Activated CD4-positive, alpha-beta T cell treated with anti-CD3 and anti-CD28 coated beads, Interleukin-2, Interleukin-4, amounts not matched to agents 100 ng/mL and 50 ng/mL, durations not matched to agents 16 hours and 8 hours (primary cell): ENCODE measurements around the gene SMIM12.

ENCODE experiments used
- DNase-seq: peaks from one replicate; pipeline ENCODE4 v3.0.0-alpha.2; 2020; ENCODE audit warnings: low spot score

The SMIM12 gene

DNA sequence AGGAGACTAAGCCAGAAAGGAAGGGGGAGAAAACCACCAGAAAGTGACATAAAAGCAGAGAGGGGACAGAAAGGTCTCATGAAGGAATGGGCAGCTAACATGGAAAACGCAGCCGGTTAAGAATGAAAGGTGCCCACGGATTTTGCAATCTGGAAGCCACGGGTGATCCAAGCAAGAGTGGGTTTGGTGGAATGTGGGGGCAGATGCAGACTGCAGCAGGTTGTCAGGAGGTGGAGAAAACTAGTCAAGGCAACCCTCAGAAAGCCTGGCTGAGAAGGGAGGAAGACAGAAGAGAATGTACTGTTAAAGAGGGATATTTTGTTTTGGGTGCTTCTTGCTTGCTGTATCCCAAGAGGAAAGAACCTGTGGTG lies 12.6 kb upstream of the SMIM12 start:
- DNase-seq = no peak

DNA sequence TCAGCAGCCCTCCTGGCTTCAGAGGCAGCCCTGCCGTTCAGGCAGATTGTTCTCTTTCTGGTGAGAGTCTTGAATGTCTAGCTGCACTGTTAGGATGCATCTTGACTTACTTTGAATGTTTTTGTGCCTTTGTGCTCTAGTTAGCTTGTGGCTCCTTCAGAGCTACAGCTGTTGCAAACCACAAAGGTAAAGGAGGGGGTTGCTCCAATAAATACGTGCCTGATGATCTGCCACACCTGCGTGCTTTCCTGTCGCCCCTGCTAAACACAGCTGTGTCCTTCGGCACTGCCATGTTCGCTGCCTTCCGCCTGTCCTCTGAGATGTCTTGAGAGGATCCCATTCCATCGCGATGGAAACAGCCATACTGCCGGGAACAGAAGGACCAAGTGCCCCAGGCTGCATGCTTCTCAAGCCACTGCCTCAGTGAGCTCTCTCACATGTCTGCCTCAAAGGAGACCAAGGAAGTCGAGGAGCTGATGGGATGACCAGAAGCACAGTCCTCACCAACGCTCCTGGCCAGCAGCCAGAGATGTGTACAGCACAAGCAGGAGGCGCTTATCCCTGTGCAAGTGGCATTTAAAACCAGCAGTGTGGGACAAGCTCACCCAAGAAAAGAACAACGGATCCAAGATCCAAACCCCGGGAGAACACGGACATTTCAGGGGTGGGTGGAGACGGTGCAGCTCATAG lies 12.0 kb upstream of the SMIM12 start:
- DNase-seq = no peak

DNA sequence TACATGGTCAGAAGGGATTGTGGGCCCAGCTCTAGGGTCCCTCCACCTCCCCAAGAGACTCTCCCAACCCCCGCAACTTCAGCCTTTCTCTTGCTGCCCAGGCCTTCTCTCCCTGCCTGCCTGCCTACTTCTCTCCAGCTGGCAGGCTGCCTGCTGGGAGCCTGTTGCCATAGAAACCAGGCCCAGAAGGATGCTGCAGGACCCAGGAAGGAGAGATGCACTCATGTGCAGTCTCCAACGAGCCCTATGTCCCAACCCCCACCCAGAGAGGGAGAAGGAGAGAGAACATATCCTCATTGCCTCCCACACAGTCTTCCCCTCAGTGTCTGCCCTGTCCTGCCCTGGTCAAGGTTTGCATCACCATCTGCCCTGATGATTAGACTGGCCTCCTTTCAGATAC lies 10.8 kb upstream of the SMIM12 start:
- no peak for DNase-seq

DNA sequence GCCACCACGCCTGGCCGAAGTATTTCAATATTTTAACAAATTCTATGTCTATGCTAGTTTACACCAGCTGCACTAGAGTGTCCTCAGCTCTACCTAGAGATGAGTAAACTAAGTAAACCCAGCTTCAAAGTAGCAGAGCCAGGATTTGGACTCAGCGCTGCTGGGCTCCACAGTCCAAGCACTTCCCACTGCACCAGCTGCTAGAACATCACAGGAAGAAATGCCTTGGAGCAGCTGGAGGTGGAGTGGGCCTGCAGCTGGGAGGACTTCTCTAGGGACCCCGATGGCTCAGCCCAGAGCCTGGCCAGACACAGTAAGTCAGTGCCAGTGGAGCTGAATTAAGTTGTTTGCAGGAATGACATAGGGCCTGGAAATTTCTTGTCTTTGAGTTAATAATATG lies 10.2 kb upstream of the SMIM12 start:
- DNase-seq = no peak

DNA sequence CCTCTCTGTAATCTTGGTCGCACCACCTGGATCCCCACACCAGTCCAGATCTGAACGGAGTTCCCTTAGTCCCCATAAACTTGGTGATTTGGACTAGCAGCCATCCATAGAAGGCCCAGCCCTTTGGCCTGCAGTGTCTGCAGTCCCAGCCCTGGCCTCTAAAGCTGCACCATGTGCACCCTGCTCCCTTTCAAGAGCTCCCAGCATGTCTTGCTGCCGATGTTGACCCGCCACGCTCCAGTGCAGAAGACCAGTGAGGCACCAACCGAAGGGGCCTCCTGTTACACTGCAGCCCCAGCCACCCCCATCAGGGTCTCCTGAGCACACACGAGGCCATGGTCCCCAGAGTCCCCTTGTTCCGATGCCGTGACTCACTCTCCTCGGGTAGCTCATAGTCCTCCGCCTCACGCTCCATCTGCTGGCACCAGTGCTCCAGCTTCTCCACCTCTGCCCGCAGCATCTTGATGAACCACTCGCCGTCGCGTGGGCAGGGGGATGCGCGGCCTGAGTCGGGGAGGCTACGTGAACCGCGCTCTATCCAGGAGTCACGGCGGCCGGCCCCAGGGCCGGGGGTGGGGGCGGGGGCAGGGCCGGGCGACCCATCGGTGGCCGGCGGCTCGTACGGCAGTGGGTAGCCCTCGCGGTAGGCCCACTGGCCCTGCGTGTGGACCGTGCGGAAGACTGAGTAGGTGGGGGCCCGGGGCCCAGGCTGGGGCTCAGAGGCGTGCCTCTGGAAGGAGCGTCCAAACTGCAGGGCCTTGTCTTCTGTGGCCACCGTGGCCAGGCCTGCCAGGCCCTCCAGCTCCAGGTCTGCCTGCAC lies 8.9 kb upstream of the SMIM12 start:
- DNase-seq = no peak

DNA sequence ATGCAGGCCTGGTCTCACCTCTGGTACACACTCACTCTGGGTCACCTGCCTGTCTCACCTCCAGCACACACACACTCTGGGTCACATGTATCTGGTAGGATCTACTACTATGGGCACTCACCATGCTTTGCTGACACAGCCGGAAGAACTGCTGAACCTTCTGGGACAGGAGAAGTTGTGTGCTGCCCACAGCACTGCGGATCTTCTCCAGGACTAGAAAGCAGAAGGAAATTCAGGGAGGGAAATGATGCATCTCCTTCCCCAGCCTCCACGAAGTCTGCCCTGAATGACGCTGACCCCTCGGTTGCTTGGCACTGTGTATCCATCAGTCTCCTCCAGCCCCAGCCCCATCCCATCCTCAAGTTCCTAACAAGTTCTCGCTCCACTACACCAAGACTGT lies 7.9 kb upstream of the SMIM12 start:
- no peak for DNase-seq

DNA sequence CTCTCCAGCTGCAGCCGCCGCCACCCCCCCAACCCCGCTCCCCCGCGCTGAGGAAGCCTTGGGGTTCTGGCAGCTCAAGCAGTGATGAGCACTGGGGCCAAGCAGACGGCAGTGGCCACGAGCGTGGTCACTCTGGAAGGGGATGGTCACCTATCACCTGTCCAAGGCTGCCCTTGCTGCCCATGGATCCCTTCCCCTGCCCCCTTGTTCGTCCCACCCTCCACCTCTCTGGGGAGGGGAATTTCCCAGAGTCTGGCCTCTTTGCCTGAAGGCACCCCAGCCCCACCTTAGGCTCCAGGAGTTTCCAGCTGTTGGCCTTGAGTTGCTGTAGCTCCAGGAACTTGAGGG lies 7.2 kb upstream of the SMIM12 start:
- DNase-seq = no peak

DNA sequence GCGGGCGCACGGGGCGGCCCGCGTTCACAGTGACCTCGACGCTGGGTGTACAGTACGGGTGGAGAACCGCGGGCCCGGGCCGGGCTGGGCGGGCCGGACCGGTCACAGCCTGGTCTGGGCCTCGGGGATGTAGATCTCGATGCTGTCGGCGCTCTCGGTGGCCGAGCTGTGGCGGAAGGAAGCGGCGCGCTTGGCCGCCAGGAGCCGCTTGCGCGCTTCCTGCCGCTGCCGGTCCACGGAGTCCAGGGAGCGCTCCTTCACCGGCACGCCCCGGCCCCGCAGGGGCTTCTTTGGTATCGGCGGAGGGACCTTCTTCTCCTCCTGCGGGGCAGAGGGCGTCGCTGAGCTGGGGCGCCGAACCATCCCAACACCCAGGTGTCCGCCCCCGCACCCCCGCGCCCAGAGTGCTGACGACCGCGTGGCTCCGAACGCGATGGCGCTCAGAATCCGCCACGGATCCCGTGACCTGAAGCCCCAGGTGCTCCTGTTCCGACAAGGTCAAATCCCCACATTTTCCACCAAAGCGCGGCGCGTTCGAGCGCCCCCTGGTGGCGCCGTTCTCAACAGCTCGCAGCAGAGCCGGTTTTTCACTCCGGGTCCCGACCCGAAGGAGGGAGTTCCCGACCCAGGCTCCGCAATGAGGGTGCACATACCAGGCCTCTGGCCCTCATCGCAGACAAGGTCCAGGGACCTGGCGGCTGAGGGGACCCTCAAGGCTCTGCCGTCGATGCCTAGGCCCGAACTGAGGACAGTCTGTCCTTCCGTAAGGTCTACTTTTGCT lies 6.6 kb upstream of the SMIM12 start:
- DNase-seq = peak; percentile 90

DNA sequence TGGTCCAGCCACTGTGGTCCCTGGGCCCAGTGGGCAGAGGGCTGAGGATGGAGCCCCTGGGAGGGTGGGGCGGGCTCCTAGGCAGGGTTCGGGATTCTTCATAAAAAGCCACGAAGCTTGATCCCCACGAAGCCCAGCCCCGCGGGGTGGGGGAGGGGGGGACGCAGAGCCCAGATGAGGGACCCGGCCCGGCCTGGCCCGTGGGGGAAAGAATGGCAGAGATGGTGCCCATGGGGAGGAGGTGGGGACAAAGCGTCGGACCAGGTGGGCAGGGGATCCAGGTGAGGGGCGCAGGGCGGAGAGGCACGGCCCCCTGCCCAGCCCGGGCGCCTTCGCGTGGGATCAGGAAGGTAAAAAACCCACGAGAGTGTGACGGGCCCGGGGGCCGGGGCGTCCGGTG lies 6.0 kb upstream of the SMIM12 start:
- no peak for DNase-seq

DNA sequence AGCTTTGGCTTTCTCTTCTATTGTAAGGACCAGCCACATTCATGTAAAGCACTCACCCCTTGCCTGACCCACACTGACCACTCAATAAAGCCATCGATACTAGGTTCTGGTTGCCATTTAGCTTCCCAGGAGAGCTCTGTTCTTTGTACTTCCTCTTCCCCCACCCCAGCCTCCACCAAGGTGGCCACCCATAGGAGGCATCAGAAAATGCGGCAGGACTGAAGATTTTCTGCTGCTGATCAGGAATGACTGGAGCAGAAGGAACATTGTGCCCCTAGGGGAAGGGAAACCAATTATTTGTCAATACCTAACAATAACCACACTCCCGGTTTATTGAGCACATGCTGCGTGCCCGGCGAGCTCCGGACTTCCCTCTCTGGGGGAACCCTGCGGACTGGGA lies 5.2 kb upstream of the SMIM12 start:
- no peak for DNase-seq

DNA sequence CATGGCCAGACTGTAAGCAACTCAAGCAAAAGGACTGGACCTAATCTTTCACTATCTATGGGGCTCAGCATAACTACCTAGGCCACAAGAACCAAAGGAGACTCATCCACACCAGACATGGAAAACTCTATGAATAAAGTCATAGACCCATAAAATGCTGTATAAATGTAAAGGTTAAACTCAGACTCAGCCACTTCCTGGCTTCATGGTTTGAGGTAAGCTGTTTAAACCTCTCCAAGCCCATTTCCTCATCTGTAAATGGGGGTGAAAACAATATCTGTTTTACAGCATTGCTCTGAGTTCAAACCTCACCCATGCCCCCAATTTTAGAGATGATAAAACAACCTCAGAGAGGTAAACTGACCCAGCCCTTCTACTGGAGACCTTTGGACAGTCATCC lies 4.0 kb upstream of the SMIM12 start:
- DNase-seq = no peak

DNA sequence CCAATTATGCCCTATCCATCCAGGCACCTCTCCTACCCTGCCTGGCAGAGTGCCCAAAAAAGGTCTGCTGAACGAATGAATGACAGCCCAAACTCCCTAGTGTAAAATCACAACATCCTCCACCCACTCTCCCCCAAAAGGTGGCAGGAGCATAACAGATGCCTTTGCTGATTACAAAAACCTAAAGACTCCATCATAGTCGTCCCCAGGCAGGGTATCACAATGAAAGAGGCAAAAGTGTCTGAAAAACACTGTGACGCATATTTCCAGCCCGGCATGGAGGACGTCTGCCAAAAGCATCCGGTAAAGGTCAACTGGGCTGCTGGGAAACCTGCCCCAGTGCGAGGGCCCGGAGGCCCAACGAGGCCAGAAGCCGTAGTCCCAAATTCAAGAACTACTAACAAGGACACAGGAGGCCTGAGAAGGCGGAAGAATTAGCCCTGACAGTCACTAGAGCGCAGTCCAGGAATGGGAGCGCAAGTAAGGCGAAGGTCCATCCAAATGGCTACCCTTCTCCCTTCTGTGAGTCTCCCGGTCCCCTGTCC lies 576 bp downstream of the SMIM12 start:
- DNase-seq = peak; percentile 22

DNA sequence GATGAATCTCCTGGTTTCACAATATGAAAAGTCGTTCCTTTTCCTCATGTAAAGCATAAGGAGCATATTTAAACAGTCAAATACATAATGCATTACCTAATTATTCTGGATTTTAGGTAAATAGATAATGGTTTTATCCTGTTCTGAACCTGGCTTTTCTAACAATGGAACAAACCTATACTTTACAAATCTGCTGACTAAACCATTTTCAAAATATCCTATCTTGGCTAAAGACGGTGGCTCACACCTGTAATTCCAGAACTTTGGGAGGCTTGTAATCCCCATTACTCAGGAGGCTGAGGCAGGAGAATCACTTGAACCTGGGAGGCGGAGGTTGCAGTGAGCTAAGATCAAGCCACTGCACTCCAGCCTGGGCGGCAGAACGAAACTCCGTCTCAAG lies 2.9 kb downstream of the SMIM12 start:
- no peak for DNase-seq

DNA sequence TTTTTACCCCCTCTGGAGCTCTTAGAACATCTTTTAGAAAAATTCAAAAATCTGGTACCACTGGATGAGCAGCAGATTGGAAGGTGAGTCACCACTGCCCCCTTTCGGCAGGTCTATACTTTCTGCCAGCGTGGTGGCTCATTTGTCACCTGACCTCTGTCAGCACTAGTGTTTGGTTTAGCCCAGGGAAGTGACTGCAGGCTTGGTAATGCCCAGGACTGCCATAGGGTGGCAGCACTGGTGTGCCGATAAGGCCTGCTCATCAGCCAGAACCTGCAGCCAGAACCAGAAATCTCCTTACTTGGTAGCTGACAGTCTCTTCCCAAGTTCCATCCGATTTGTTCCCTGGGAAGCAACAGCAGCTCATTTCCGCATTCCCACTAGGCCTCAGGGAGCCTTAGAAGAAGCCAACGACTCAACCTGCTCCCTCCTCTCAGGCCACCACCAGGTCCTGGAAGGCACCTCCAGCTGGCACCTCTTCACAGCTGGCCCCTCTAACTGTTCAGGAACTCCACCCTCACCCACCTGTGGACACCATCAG lies 6.8 kb downstream of the SMIM12 start:
- DNase-seq = peak; percentile 96

DNA sequence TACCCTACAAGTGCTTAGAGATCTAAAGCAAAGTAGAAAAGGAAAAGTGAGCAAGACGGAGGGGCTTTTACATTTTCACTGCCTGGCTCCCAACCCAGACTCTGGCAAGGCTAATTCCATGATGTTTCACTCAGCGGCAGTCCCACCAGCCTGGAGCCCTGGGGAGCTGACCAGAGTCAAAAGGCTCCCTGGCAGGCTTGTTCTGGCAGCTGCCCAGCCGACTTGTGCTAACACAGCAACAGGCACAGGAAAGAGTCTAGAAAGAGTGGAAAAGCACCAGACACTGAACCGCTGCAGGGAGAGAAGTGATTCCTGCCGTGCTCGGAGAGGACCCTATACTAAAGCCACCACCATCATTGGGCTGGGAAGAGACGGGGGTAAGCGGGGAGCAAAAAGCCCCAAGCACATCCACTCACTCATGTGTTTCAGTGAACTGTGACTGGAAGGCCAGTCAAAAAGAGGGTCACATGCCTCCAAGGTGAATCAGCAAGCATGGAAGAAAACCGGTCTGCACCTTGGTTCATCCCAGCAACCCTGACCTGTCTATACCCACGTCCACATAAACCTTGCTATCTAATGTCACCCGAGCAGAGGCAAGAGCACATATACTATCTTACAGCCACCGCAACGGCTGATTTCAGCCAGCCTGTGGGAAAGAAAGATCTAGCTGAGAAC lies 8.0 kb downstream of the SMIM12 start:
- DNase-seq = no peak

DNA sequence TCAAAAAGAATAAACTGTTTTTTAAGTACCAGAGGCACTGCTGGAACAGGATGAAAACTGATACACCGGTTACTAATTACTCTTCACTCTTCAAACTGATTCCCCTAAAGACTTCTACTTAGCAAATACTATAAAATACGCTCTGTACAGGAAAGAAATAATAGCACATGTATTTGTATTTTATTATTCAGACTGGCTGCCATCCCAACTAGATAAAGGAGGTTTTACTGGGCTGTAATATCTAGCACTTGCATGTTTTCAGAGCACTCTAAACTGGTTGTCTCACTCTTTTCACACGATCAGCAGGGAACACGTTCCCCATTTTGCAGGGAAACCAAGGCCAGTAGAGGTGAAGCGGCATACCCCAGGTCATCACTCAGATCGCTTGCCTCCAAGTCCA lies 9.2 kb downstream of the SMIM12 start:
- no peak for DNase-seq

DNA sequence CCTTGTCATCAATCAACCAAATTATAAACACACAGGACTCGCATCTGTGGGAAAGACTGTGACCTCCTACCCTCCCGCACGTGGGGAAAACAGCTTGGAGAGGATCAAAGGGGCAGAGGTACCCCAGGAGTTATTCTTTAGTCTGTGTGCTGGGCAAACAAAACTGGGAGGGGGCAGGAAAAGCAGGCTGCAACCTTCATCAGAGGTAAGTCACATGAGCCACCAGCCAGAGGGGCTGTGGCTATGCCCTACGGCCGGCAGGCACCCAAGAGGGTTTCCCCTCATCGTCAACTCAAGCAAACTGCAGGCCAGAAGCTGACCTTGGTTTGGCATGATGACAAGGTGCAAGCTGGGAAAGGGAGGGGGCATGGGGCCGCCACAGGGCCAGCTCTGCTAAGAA lies 12.5 kb downstream of the SMIM12 start:
- no peak for DNase-seq

DNA sequence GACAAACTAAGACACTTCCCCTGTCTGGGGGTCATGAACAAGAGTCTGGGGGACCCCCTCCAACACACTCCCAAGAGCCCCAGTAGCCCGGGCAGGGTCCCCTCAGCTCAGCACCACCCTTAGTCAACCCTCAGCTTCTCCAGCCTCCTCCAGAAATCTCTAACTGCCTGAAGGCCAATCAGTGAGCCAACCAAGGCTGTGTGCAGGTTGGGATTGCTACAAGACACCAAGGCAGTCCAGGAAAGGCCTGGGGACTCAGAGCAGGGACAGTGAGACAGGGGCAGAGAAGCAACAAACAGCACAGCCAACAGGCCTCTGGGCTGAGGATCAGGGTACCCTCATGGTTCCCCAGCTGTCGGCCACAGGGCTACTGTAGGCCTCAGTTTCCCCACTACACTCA lies 13.3 kb downstream of the SMIM12 start:
- DNase-seq = no peak

DNA sequence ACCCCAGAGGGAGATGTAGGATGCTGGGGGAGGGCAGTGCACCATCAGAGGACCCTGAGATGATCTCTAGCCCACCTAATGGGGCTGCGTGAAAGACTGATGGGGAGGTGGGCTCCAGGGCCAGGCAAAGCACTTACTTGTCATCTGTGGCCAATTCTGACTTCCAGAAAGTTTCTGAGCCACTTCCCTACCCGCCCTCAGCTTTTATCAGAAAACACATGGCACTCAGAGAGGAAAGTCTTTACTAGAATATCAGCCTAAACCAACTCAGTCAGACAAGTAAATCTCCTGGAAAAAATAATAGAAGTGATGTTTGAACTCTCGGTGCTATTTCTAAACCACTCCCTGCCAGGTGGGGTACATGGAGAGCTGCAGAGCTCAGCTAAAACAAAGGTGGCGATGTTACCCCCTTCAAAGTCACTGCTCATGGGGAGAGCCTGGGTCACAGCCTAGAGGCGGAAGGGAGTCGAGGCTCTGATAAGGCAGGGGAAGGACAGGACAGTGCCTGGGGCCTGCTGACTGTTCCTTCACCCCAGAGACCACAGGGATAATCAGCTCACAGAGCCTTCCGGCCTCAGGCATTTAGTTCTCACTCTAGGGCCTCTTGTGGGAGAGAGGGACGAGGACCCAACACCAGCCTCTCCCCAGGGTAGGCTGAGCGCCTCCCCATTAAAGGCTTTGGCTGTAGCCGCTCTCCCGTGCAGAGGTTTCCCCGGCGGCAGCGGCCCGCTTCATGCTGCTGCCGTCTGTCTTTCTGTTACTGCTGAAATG lies 14.2 kb downstream of the SMIM12 start:
- no peak for DNase-seq

DNA sequence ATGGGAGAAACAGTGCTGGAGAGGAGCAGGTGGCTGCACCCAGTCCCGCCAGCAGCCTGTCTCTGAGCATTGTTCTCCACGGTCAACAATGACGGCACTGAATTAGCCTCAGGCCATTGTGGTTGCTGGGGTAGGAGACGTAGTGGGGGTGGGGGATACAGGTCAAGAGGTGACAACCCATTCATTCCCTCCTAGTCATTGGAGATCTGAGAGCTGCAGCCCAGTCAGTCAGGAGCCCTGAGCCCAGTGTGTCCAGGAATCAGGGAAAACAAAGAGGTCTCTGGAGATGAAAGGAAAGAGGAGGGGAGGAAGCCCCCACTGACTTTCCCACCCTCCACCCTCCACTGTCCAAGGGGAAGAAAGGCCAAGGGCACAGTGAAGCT lies 15.3 kb downstream of the SMIM12 start:
- no peak for DNase-seq
